NCI-H1092 treated with DMSO at 0.1 percent for 48 hours (cell line): Measurements from ENCODE around the gene HNRNPK.
A peak's percentile ranks its signal among the peaks of the same experiment; 100 is the strongest.
"Not testable (repeated sequence)": the region's sequence is repeated elsewhere in the genome, so short reads cannot be mapped to it uniquely, and the experiment has no call there.

Experiments used
- DNase-seq: peaks from one replicate; lab custom pipeline; 2025; lab: John Stamatoyannopoulos, UW

HNRNPK gene

GRCh38 chr9:83976372-83976771 lies 3.6 kb downstream of the HNRNPK start:
- no peak for DNase-seq

DNA sequence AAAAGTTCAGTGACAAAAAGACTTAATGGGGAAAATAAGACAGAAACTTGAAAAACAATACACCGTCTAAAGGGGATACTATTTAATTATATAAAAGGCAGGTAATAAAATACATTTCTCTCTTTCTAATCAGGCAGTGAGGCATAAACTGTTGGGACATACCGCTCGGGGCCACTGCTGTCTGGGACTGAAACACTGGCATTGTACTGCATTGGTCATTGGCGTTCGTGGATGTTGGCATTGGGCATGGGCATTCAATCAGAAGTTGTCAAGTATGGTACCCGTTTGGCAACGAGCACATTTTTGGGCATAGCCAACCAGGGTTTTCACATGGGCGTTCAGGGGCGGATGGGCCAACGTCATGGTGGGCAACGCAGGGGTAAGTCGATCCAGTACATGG lies 4.7 kb downstream of the HNRNPK start:
- DNase-seq = no peak

DNA sequence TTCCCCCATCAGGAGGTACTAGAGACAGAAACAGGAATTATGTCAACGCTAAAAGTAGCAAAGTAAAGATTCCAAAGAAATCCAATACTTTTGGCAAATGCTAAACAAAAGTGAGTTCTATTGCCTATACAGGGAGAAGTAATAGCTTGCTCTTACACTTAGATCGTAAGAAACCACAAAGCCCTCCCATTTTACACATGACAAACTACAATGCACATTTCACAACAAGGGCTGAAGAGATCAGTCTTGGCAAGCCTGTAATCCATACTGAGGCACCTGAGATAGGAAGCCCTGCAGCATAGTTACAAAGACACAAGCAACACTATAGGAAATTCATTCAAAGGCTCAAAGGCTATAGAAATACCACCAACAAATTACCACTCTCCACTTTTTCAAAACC lies 7.7 kb downstream of the HNRNPK start:
- DNase-seq = no peak

DNA sequence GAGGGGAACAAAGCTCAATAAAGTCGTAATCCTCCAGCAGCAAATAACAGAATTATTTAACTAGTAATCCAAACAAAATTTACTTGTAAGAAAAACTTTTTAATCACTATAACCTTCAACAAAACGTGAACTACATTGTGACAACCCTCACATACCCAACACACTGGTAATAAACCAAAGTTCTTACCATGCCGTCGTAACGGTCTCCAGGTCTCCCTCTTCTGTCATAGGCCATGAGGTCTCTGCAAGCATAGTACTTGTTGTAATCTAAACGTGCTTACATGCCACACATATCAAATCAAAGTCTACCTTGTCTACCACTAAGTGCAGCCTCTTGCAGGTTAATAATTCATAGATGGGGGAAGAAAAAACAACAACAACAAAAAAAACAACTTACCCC lies 8.5 kb downstream of the HNRNPK start:
- DNase-seq = no peak

- DNase-seq = no peak
Observed at GRCh38 chr9:83969602-83970001, 10.4 kb downstream of the HNRNPK start.

GRCh38 chr9:83967073-83967472 lies 12.9 kb downstream of the HNRNPK start:
- no peak for DNase-seq

- no peak for DNase-seq
Observed at GRCh38 chr9:83966209-83966582, 13.8 kb downstream of the HNRNPK start.

- peak; percentile 31 for DNase-seq
Observed at GRCh38 chr9:83965350-83966208, 14.4 kb downstream of the HNRNPK start.

DNA sequence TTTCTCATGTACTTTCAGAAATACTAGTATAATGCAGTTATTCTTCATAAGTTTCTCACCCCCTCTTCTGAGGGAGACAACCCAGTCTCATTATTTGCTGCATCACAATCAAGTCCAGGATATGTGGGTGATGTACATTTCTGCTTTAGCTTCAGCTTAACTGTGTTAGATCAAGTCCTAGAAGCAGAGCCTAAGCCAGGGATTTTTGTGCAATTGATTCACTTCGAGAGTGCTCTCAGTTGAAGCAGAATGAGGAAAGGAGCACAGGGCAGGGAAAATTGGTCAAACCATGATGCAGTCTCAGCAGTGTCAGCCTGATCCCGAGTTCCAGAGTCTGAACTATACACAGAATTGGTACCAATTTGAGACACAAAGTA lies 15.1 kb downstream of the HNRNPK start:
- DNase-seq = no peak

- no peak for DNase-seq
Observed at GRCh38 chr9:83962165-83962564, 17.9 kb downstream of the HNRNPK start.

DNA sequence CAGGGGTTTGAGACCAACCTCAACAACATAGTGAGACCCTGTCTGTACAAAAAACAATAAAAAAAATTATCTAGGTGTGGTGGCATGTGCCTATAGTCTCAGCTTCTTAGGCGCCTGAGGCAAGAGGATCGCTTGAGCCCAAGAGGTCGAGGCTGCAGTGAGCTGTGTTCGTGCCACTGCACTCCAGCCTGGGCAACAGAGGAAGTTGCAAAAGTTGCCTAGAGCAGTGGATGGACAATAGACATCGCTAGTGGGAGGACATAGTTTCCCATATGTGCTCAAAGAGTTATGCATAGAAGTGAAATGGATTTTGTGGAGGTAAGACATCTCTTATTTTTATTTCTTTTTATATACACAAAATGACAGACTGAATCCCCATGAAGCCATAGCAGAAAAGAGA lies 19.0 kb downstream of the HNRNPK start:
- no peak for DNase-seq

DNA sequence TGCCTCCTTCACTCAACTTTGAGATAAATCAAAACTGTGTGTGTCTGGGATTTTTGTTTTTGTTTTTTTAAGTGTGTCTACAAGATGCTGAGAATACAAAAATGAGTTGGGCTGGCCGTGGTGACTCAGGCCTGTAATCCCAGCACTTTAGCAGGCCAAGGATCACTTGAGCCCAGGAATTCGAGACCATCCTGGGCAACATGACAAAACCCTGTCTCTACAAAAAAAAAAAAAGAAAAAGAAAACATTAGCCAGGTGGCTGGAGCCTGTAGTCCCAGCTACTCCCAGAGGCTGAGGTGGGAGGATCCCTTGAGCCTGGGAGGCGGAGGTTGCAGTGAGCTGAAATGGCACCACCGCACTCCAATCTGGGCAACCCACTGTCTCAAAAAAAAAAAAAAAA lies 21.0 kb downstream of the HNRNPK start:
- DNase-seq = no peak

DNA sequence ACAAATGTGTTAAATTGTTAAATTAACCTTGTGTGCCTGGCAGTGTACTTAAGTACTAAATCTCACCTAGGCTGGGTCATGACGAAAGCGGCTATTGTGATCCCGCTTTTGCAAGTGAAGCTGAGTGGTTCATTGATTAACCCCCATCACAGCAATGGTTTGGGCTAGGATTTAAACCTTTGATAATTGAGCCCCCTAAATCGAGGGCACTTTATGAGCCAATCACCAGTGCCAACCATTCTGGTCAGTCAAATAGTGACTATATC lies 22.8 kb downstream of the HNRNPK start:
- DNase-seq = no peak

DNA sequence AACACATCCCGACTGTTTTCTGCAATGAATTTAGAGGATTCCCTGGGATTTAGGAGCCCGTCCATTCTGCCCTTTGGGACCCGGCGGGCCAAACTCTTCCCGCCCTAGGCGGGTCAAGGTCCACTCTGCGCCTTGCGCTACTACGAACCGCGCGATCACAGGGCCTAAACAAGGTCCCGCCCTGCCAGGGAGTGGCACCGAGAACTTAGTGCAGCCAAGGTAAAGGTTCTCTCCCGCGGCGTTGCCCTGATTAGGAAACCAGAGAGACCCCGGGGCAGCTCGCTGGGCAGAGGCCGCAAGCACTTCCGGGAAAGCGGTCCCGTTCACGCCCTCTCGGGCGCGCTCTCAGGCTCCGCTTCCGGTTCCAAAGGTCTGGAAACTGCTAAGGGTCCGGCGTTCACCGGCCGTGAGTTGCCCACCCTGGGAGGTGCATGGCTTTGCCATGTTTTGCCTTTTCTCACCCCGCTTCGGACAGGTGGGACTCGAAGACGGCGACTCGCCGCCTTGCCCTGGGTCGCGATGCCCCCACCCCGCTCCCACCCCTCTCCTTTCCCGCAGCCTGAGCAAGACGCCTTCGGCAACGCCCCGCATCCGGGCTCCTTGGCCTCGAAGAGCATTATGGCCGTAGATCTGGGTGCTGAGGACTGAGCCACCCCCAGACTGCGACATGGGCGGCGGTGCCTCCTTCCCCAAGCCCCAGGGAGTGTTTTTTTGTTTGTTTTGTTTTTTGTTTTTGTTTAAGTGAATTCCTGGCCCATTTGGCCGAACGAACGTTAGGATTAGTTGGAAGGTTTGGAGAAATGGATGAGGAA lies 23.4 kb downstream of the HNRNPK start:
- peak; percentile 70 for DNase-seq

DNA sequence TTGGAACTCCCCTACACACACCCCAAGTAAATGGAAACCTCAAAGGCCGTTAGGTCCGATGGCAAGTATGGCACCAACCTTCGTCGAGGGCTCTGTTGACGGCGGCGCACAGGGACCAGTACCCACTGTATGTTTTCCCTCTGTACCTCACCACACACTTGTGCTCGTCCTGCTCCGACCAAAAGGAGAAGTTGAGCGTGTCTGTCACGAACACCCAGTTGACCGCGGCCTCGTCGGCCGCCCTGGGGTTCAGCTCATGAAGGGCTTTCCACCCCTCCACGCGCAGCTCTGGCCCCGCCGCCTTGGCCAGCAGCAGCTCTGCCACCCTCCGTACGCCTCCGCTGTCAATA lies 24.0 kb downstream of the HNRNPK start:
- no peak for DNase-seq

DNA sequence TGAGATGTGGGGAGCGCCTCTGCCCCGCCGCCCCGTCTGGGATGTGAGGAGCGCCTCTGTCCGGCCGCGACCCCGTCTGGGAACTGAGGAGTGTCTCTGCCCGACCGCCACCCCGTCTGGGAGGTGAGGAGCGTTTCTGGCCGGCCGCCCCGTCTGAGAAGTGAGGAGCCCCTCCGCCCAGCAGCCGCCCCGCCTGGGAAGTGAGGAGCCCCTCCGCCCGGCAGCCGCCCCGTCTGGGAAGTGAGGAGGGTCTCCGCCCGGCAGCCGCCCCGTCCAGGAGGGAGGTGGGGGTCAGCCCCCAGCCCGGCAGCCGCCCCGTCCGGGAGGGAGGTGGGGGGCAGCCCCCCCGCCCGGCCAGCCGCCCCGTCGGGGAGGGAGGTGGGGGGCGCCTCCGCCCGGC lies 31.9 kb downstream of the HNRNPK start:
- DNase-seq = not testable (repeated sequence)

DNA sequence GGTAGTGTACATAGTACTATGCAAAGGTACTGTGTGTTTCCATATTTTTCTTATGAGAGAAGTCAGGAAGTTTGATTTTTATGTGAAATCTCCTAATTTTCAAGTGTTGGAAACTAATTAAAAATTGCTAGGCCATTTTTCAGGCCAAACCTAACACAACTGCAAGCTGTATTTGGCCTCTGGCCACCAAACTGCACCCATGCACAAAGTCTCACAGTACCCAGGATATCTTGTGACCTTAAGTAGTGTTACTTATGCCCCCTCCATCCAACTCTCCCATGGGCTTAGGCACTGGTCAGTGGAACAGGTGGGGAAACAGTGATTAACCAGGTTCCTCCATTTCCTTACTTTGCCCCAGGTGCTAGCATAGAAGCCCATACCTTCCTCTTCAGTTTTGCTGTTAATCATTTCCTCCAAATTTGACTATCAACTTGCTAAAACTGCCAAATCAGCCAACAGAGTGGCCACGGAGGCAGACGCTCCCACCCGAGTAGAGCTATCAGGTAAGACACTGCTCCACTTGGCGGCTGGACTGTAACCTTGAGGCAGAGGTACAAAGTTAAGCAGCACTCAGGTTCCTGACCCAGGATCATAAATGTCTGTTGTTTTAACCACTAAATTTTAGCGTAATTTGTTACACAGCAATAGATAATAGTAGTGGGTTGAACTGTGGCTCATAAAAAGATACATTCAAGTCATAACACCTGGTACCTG lies 39.3 kb downstream of the HNRNPK start:
- DNase-seq = no peak

DNA sequence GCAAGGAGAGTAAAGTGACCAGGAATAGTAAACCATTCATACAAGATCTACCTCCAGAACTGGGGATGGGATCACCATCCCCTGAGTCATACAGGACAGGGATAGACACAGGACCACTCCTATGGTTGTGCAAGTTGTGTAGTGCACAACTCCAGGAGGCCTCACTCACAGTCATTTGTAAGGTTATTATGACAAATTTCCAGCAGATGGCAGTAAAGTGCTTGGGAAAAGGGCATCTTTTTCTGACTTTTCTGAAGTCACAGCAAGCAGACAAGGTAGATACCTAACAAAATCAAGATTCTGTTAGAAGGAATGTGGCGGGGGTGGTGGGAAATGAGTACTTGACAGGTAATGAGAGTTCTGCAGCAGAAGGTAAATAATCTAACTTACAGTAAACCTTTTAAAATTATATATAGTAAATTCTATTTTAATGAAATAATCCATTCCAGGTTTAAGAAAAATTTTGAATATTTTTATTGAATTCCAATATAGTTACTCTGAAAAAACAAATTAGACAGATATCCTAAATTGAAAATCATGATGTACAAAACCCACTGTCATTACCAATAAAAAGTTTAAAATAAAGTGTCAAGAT lies 42.1 kb downstream of the HNRNPK start:
- peak; percentile 47 for DNase-seq

- no peak for DNase-seq
Observed at GRCh38 chr9:83936523-83936922, 43.5 kb downstream of the HNRNPK start.

DNA sequence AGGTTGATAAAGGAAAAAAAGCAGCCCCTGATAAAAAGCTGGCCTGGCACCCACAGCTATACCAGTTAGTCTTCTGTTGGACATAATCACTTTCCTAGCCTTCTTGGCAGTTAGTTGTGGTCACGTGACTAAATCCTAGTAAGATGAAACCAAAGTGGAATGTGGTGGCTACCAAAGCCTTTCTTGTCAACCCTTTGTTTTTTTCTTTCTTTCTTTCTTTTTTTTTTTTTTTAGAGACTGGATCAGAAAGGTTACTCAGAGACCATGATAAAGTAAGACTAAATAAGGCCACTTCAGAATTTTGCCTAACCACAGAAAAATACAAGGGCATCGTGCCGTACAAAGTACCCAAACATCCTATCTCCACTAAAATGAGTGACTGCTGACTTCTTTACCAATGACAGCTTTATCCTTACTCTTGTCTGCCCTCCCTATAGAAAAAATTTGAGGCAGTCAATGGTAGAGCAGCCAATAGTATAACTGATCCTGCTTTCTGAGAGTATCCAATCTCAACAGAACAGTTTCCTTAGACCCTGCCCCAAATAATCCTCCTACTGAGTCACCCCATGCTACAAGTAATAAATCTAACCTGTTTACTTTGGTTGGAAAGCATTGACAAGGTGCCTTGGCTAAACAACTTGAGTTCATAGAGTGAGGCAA lies 44.6 kb downstream of the HNRNPK start:
- peak; percentile 7 for DNase-seq

DNA sequence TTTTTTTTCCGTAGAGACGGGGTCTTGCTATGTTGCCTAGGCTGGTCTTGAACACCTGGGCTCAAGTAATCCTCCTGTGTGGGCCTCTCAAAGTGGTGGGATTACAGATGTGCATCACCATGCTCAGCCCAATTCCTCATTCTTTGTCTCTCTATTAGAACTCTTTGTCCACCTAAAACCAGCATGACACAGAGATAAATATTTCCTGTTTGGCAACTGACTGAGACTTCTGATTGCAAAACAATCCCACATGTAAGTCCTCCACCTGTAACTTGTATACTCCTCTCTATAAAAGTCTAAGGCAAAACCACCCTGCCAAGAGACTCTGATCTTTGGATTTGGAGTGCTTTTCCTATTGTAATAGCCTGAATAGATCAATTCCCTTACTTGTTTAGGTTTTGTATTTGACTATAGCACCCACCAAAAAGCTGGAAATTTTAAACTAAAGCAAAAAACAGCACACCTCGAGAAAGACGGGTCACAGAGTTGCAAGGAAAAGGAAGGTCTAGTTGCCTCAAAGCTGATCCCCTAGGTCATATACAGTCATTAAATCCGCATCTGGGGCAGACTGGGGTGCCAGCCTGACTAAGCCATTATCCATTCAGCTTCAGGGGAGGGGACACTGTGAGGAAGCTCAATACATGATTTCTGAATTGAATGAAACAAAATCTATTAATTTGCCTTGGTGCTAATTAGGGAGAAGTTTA lies 45.3 kb downstream of the HNRNPK start:
- DNase-seq = no peak

- DNase-seq = no peak
Observed at GRCh38 chr9:83933790-83934189, 46.2 kb downstream of the HNRNPK start.
